ENCODE results near the gene CDH23.

CDH23 gene

GRCh38 chr10:71562904-71563303, 166.2 kb downstream of the CDH23 start:
- TF ChIP-seq CTCF (conservative IDR thresholded peaks at IDR 0.05; ENCODE audit: low read depth, low read length) = no peak
- DNase-seq (ENCODE audit: low read depth) = no peak
- no peak overlapping the region for H3K4me3 ChIP-seq (ENCODE audit: low read length)

- DNase-seq (ENCODE audit: low read depth) = no peak
- no peak overlapping the region for H3K4me3 ChIP-seq (ENCODE audit: low read length)
- no peak for TF ChIP-seq CTCF (conservative IDR thresholded peaks at IDR 0.05; ENCODE audit: low read depth, low read length)
Measured at GRCh38 chr10:71564194-71564820, 167.6 kb downstream of the CDH23 start.

- H3K4me3 ChIP-seq (ENCODE audit: low read length) = no peak overlapping the region
- DNase-seq (ENCODE audit: low read depth) = no peak
- TF ChIP-seq CTCF (conservative IDR thresholded peaks at IDR 0.05; ENCODE audit: low read depth, low read length) = no peak
Measured at GRCh38 chr10:71565284-71566000, 168.7 kb downstream of the CDH23 start.

- no peak for TF ChIP-seq CTCF (conservative IDR thresholded peaks at IDR 0.05; ENCODE audit: low read depth, low read length)
- DNase-seq (ENCODE audit: low read depth) = no peak
- H3K4me3 ChIP-seq (ENCODE audit: low read length) = no peak overlapping the region
Measured at GRCh38 chr10:71567006-71567405, 170.3 kb downstream of the CDH23 start.

- TF ChIP-seq CTCF (conservative IDR thresholded peaks at IDR 0.05; ENCODE audit: low read depth, low read length) = no peak
- no peak for DNase-seq (ENCODE audit: low read depth)
- no peak overlapping the region for H3K4me3 ChIP-seq (ENCODE audit: low read length)
Measured at GRCh38 chr10:71568896-71569492, 172.3 kb downstream of the CDH23 start.

GRCh38 chr10:71569775-71570588, 173.3 kb downstream of the CDH23 start:
- TF ChIP-seq CTCF (conservative IDR thresholded peaks at IDR 0.05; ENCODE audit: low read depth, low read length) = peak; percentile 88
- H3K4me3 ChIP-seq (ENCODE audit: low read length) = no peak overlapping the region
- DNase-seq (ENCODE audit: low read depth) = no peak

All from retinal pigment epithelial cell (primary cell).